ENCODE results near the gene RPL39.
"Not testable (repeated sequence)": the region's sequence is repeated elsewhere in the genome, so short reads cannot be mapped to it uniquely, and the experiment has no call there.

Gene RPL39

DNA sequence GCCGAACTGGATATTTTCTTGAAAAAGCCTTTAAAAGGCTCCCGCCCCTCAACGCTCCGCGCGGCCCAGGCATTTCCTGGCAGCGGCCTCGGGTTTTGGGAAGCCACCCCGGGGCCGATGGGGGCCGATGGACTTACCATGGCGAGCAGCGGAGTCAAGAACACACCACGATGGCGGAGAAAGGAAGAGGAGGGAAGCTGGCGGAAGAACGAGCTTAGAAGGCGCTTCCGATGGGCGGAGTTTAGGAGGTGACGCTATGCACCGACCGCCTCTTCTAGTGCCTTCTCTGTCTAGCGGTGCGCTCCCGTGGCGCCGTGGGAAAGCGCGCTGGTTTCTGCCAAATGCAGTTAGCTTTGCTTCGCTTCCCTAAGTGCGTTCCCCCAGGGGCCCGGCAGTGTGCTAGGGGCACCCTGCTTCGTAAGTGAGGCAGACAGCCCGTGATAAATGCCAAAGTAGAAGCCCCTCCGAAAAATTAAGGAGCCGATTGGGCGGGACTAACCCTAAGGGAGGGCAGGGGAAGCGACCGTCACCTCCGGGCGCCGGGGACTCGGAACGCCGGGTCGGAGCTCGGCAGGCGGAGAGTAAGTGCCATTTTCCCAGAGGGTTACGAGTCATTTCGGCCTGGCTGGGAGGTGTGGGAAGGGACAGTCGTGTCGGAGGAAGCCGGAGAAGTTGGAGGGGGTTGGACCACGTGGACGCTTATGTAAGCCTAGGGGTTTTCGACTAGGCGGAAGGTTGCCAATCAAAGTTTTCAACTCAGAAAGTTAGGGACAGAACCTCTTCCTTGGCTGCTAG lies at the start of gene RPL39:
Gene RPL39, minus strand, starts transcription at position 194 of the 795 bp plus-strand sequence. Its CDS starts 54 bp downstream, at position 140.
- DNase-seq (ENCODE audit: low read depth): peak; percentile 91

DNA sequence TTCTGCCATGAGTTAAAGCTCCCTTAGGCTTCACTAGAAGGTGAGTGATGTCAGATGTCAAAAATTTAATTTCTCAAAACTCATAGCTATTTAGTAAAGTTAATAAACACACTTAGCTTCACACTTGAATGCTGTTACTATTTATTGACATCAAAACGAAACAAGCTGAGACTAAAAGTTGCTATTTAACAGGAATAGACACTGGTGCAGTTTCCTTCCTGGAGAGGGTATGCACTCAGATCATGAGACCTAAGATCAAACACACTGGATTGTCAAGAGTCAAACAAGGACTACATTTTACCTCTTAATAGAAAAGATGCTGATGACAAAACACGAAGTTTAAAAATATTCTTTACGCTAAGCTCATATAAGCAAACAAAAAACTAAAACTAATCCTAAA lies 42.5 kb upstream of the RPL39 start:
- DNase-seq (ENCODE audit: low read depth): no peak

DNA sequence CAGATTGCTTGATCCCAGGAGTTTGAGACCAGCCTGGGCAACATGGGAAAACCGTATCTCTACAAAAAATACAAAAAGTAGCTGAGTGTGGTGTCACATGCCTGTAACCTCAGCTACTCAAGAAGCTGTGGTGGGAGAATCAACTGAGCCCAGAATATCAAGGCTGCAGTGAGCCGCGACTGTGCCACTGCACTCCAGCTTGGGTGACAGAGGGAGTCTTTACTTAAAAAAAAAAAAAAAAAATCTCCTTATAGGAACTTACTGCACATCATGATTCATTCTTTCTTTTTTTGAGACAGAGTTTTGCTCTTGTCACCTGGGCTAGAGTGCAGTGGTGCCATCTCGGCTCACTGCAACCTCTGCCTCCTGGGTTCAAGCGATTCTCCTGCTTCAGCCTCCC lies 37.0 kb upstream of the RPL39 start:
- DNase-seq (ENCODE audit: low read depth): no peak

DNA sequence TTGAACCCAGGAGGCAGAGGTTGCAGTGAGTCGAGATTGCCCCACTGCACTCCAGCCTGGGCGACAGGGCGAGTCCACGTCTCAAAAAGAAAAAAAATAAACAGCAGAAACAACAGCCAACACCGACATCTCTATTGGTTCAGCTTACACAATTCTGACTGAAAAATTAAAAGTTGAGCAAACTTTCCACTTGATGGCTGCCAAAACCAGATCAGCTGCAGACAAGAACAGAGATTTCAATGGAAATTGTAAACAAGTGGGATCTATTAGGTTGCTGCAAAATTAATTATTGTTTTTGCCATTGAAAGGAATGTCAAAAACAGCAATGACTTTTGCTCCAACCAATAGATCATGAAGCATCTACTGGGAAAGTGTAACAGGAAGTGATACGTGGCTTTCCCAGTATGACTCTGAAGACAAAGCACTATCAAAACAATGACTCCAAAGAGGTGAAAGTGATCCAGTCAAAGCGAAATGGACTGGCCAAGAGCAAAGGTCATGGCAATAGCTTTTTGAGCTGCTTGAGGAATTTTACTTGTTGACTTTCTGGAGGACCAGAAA lies 35.0 kb upstream of the RPL39 start:
- peak; percentile 42 for DNase-seq (ENCODE audit: low read depth)

DNA sequence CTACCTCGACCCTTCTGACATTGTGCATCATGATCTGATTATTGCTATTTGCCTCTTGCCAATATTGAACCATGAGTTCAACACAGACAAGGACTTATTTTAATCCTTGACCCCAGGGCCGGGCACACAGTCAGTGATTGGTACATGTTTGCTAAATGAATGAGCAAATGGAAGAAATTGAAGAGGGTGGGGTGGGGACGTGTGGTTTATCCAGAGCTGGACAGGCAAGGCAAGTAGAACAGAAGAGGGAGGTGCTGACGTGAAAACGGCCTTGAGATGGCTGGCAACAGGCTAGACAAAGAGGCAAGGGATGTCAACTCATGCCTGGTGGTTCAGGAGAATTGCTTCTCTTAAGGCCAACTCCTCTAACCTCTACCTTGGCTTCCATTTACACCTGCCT lies 32.8 kb upstream of the RPL39 start:
- not testable (repeated sequence) for DNase-seq (ENCODE audit: low read depth)

GRCh38 chrX:119821703-119822102 lies 30.3 kb upstream of the RPL39 start:
- DNase-seq (ENCODE audit: low read depth): not testable (repeated sequence)

DNA sequence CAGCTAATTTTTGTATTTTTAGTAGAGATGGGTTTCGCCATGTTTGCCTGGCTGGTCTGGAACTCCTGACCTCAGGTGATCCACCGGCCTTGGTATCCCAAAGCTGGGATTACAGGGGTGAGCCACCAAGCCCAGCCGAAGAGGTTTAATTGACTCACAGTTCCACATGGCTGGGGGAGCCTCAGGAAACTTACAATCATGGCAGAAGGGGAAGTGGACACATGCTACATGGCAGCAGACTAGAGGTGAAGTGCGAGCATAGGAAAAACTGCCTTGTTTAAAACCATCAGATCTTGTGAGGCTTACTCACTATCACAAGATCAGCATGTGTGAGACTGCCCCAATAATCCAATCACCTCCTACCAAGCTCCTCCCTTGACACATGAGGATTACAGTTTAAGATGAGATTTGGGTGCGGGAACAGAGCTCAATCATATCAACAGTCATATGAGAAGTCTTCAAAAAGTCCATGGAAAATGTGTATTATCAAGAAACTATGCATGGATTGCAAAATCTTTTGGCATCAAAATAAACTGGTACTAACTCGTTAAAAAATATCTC lies 25.8 kb upstream of the RPL39 start:
- no peak for DNase-seq (ENCODE audit: low read depth)

GRCh38 chrX:119816300-119816699 lies 24.9 kb upstream of the RPL39 start:
- DNase-seq (ENCODE audit: low read depth): no peak

GRCh38 chrX:119809185-119809666 lies 17.8 kb upstream of the RPL39 start:
- no peak for DNase-seq (ENCODE audit: low read depth)

DNA sequence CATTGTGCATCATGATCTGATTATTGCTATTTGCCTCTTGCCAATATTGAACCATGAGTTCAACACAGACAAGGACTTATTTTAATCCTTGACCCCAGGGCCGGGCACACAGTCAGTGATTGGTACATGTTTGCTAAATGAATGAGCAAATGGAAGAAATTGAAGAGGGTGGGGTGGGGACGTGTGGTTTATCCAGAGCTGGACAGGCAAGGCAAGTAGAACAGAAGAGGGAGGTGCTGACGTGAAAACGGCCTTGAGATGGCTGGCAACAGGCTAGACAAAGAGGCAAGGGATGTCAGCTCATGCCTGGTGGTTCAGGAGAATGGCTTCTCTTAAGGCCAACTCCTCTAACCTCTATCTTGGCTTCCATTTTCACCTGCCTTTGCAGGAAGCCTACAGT lies 17.0 kb upstream of the RPL39 start:
- DNase-seq (ENCODE audit: low read depth): not testable (repeated sequence)

DNA sequence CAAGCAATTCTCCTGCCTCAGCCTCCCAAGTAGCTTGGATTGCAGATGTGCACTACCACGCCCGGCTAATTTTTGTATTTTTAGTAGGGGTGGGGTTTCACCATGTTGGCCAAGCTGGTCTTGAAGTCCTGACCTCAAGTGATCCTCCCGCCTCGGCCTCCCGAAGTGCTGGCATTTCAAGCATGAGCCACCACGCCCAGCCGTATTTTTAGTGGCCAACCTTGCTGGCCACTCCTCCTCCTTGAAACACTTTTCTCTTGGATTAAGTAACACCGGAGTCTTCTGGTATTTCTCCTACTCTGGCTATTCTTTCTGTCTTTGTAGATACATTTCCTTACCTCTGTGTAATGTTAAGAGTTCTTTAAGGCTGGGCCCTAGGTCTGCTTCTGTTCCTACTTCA lies 11.1 kb upstream of the RPL39 start:
- no peak for DNase-seq (ENCODE audit: low read depth)

- no peak for DNase-seq (ENCODE audit: low read depth)
Observed at GRCh38 chrX:119801253-119802221, 10.1 kb upstream of the RPL39 start.

DNA sequence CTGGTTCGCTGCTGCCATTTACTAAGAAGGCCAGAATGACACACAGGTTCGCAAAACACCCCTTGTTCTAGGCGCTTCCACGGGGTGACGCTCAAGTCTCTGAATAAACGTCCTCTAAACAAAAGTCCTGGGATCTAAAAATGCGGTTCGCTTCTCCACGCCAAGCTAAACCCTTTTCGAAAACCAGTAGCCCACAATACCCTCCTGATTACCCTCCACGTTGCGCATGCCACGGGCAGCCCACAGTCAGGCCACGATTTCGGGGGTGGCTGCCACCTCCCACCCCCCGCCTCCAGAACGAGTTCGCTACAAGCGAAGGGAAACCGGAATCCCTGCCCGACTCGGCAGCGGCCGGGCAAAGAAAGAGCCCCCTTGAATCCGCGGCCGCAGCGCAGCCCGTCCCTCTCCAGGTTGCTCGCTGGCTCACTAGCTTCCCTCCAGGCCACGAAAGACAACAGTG lies 423 bp downstream of the RPL39 start:
- DNase-seq (ENCODE audit: low read depth): peak; percentile 36

GRCh38 chrX:119784747-119785446 lies 6.5 kb downstream of the RPL39 start:
- DNase-seq (ENCODE audit: low read depth): peak; percentile 52

DNA sequence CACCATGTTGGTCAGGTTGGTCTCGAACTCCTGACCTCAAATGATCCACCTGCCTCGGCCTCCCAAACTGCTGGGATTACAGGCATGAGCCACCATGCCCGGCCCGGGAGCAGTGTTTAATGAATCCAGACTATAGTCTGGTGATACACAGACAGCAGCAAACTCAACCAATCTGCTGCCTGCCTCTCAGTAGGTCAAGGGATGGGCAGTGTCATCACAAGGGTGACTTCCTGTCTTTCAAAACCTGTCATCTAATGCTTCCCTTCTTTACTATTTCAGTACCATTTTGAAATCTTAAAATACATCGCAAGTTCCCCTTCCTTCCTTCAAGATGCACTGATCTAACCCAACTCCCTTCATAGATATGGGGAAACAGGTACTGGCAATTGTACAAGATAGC lies 8.4 kb downstream of the RPL39 start:
- DNase-seq (ENCODE audit: low read depth): no peak

DNA sequence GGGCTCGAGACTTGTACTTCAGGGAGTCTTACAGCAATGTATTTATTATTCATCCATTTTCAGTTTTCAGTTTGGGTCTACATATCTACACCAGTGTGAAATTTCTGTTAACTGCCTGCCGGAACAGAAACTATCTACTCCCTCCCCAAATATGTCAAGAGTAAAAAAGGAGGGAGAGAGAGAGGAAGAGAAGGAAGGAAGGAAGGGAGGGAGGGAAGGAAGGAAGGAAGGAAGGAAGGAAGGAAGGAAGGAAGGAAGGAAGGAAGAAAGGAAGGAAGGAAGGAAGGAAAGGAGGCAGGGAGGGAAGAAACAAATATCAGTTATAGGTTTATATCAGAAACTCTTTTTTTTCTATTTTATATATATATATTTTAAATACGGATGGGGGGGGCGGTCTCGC lies 12.6 kb downstream of the RPL39 start:
- no peak for DNase-seq (ENCODE audit: low read depth)

GRCh38 chrX:119775517-119776238 lies 15.8 kb downstream of the RPL39 start:
- no peak for DNase-seq (ENCODE audit: low read depth)

DNA sequence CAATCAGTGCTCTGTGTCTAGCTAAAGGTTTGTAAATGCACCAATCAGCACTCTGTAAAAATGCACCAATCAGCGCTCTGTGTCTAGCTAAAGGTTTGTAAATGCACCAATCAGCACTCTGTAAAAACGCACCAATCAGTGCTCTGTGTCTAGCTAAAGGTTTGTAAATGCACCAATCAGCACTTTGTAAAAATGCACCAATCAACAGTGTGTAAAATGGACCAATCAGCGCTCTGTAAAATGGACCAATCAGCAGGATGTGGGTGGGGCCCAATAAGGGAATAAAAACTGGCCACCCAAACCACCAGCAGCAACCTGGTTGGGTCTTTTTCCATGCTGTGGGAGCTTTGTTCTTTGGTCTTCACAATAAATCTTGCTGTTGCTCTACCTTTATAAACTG lies 22.0 kb downstream of the RPL39 start:
- not testable (repeated sequence) for DNase-seq (ENCODE audit: low read depth)

DNA sequence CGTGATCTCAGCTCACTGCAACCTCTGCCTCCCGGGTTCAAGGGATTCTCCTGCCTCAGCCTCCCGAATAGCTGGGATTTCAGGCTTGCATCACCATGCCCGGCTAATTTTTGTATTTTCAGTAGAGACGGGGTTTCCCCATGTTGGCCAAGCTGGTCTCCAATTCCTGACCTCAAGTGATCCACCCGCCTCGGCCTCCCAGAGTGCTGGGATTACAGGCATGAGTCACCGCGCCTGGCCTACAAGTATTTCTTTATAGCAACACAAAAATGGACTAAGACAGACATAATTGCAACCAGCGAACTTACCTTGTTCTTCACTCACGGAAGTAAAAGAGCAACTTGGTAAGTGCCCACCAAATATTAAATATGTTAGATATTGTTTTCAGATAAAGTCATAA lies 23.0 kb downstream of the RPL39 start:
- DNase-seq (ENCODE audit: low read depth): peak; percentile 58

DNA sequence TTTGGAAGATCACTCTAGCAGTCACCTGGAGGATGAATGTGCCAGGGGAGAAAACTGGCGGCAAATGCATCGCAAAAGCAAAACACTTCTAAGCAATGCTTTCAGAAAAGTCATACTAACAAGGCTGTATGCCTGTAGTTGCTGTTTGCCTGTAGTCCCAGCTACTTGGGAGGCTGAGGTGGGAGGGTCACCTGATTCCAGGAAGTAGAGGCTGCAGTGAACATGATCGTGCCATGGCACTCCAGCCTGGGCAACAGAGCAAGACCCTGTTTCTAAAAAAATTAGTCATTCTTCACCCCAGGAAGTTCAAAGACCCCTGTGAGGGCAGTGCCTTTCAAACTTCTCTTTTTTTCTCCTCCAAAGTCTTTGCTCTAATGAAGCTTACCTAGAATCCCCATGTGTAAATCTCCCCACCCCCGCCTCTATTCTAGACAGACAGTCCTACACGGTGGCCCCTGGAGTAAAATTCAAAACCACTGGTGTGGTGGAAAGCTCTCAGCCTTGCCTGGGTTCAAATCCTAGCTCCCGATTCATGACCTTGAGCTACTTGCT lies 27.5 kb downstream of the RPL39 start:
- no peak for DNase-seq (ENCODE audit: low read depth)

Data from ELR (cell line).